TTC549 (cell line): ENCODE results near the gene GCHFR.

Experiments used
- FAIRE-seq: peaks from 2 replicates; lab custom pipeline; 2012; peaks lifted over from hg19 to GRCh38; lab: Jason Lieb, UNC

GCHFR gene

DNA sequence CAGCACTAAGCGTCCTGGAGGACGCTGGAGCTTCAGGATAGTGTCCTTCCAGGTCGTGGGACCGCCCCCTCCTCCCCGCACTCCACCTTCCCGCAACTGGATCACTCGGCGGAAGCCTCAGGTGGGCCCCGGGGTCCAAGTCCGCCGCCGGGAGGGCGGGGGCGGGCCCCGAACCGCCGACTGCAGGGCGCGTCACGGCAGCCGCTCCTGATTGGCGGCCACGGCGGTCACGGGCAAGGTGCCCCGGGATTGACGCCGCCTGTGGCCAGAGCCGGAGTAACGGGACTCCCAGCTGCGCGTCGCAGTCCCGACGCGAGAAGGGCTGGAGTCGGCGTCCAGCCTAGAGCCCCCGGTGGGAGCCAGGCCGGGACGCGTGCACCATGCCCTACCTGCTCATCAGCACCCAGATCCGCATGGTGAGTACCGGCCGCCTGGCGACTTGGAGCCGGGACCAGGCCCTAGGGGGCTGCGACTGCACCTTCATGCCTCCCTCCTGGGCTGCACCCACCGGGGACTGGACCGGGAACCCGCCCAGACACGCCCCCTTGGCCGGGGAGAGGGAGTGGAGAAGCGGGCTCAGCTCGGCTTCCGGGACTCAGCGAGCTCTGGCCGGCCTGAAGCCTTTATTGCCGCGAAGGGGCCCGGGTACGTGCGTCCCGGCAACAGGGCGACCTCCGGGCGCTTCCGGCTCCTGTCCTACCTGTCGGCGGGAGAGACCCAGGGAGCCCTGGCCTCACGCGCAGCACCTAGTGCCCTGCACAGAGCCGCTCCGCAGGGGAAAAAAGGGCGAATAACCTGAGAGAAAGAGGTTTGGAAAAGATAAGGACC is at the start of gene GCHFR:
TSS of gene GCHFR (plus strand) at position 268 of the 828 bp plus-strand sequence. CDS start at position 381, 113 bp downstream.
- no peak for FAIRE-seq

GRCh38 chr15:40714144-40714543 is 49.7 kb upstream of the GCHFR start:
- FAIRE-seq: no peak

- FAIRE-seq: no peak
Measured at GRCh38 chr15:40716165-40716564, 47.7 kb upstream of the GCHFR start.

GRCh38 chr15:40721701-40722100 is 42.2 kb upstream of the GCHFR start:
- FAIRE-seq: no peak

- no peak for FAIRE-seq
Measured at GRCh38 chr15:40722354-40722753, 41.5 kb upstream of the GCHFR start.

DNA sequence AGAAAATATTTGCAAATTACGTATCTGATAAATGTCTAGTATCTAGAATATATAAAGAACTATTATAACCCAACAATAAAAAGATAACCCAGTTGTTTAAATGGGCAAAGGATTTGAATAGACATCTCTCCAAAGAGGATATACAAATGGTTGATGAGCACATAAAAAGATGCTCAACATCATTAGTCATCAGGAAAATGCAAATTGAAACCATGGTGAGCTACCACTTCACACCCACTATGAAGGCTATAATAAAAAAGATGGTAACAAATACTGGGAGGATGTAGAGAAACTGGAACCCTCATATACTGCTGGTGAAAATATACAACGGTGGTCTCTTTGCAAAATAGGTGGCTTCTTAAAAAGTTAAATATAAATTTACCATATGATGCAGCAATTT is 40.9 kb upstream of the GCHFR start:
- no peak for FAIRE-seq

DNA sequence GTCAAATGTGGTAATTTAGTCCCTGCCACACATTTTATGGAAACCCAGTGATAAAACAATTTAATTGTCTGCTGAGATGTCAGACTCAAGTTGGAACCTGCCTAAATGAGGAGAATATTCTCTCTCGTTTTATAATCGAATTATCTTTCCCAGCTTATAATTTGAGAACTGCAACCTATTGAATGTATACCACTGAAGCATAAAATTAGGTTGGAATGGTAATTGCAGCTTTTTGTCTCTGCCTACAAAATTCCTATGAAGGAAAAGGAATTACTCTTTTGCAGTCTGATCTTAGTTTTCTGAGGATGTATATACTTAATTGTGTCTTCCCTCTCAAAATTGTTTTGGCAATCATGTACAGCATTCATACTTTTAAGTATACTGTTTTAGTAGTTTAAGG is 39.9 kb upstream of the GCHFR start:
- FAIRE-seq: no peak

DNA sequence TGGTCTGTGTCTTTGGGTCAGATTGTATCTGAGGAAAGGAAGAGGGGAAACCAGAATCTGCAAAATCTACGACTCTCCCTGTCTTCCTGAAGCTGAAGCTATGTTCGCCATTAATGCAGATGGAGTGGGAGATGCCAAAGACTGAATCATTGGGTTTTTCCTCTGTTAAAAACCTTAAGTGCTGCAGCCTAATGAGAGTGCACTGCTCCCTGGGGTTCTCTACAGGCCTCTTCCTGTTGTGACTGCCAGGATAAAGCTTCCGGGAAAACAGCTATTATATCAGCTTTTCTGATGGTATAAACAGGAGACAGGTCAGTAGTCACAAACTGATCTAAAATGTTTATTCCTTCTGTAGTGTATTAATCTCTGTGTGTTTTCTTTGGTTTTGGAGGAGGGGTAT is 32.8 kb upstream of the GCHFR start:
- FAIRE-seq: no peak

DNA sequence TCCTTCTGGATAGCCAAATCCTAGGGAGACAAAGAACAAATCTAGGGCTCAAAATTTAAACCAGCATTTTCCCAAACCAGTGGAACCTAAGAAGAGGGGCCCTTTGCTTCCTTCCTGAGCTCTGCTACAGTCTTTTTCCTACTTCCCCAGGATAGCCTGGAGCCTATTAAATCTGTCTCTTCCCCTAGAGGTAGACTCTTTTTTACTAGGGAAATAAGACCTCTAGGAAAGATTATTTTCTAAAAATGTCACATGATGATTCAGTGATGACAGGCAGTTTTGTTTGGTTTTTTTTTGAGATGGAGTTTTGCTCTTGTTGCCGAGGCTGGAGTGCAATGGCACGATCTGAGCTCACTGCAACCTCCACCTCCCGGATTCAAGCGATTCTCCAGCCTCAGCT is 27.3 kb upstream of the GCHFR start:
- no peak for FAIRE-seq

DNA sequence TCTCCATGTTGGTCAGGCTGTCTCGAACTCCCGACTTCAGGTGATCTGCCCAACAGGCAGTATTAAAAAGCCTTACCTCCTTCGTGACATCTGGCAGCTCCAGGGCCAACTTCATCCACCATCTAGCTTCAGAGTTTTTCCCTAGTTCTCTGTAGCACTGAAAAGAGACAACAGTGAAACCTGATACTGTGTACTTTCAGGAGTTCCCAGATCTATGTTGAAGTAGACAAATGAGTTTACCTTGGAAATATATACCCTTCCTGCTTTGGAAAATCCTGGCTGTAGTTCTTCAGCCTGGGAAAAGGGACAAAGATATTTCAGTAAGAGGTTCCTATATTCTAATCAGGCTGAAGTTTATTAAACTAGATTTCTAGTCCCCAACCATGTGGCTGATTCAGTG is 26.8 kb upstream of the GCHFR start:
- FAIRE-seq: no peak

GRCh38 chr15:40739047-40739446 is 24.8 kb upstream of the GCHFR start:
- FAIRE-seq: no peak

DNA sequence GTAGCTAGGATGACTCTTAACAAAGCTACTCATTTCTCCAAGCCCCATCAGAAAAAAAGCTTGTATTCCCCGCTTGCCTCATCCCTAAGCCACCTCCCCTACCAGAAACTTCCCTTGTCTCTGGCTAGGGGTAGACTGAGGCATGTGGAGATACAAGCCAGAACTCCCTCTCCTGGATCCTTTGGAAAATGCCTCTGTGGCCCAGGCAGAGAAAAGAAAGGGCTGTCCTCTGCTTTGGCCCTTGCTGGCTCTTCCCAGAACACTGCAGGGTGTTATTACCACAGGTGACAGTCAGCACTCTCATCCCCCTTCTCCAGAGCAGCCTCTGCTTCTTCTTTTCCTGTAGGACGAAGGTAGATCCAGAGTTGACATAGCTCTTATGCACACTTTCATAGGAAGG is 24.0 kb upstream of the GCHFR start:
- no peak for FAIRE-seq

GRCh38 chr15:40743485-40743901 is 20.4 kb upstream of the GCHFR start:
- no peak for FAIRE-seq

GRCh38 chr15:40743921-40744814 is 19.7 kb upstream of the GCHFR start:
- no peak for FAIRE-seq

GRCh38 chr15:40744815-40745152 is 19.1 kb upstream of the GCHFR start:
- no peak for FAIRE-seq

GRCh38 chr15:40746916-40747418 is 16.9 kb upstream of the GCHFR start:
- FAIRE-seq: no peak

DNA sequence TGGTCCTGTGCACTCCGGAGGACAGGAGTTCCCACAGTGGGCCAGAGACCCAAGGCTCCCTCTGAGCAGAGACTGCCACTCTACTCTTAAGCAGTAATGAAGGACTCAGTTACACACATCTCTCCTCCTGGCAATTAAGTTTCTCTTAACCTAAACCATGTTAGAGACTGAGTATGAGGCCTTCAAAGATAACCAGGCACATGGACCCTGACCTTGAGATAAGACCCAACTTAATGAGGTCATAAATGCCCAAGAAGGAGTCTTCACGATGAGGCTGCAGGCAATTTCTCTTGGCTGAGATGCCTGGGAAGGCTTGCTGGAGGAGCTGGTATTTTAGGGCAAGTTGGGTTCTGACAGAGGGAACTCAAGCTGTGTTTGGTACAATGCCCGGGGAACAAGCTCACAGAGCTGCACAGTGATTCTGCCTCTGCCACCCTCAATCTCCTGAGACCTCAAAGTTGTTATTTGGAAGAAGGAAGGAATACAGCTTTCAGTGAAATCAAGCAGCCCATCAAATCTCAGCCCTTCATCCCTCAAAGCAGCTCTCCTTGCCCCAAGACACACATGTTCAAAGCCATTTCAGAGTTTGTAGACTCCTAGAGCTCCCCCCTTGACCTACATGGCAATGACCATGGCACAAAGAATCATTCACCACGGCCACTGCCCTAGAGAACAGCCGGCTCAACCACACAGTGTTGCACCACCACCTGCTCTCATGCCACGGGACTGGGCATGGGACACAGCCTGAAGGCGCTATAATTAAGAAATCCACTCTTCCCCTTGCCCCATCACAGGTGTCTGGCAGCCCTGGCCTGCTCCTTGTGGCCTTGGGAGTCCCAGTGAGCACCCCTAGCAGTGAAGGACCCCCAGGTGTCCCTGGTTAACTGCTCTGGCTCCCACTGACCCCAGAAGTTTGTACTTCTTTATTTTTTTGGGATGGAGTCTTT is 15.9 kb upstream of the GCHFR start:
- no peak for FAIRE-seq

DNA sequence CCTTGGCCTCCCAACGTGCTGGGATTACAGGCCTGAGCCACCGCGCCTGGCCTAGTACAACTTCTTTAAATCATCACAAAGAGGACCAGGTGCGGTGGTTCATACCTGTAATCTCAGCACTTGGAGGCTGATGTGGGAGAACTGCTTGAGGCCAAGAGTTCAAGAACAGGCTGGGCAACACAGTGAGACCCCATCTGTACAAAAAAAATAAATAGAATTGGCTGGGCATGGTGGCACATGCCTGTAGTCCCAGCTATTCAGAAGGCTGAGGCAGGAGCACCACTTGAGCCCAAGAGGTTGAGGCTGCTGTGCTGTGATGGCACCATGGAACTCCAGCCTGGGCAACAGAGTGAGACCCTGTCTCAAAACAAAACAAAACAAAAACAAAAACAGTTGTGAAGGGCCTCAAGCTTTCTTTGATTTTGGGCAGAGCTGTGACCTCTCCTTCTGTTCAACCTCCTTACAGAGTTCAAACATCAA is 14.7 kb upstream of the GCHFR start:
- FAIRE-seq: no peak

DNA sequence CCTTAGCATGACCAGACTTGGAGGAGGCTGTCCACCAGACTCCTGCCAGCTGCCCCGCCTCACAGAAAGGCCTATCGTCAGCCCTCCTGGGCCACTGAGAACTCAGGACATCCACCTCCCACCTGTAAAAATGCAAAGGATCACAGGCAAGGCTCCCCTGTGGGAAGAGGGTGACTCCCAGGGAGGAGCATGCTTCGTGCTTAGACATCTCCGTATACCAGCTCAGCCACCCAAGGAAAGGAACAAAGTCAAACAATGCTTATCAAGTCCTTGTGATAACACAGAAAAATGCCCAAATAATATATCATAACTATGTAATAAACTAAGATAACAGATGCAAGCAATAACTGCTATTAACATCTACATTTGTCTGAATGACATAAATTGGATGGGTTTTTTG is 13.0 kb upstream of the GCHFR start:
- FAIRE-seq: no peak

- no peak for FAIRE-seq
Measured at GRCh38 chr15:40751745-40752144, 12.1 kb upstream of the GCHFR start.

DNA sequence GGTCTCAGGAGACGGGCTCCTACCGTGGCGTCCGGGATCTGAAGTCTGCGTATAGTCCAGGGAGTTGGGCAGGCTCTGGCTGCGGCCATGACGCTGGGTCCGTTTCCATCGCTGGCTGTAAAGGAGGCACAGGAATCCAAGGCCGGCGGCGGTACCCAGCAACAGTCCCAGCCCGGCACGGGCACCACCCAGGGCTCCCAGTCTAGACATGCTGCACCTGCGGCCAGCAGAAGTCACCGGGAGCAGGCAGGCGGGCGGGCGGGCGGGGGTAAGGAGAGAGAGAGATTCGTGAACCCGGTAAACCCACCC is 9.3 kb upstream of the GCHFR start:
- no peak for FAIRE-seq
